ENCODE data around the gene DCLRE1A.
A peak's percentile ranks its signal among the peaks of the same experiment; 100 is the strongest.

The DCLRE1A gene

DNA sequence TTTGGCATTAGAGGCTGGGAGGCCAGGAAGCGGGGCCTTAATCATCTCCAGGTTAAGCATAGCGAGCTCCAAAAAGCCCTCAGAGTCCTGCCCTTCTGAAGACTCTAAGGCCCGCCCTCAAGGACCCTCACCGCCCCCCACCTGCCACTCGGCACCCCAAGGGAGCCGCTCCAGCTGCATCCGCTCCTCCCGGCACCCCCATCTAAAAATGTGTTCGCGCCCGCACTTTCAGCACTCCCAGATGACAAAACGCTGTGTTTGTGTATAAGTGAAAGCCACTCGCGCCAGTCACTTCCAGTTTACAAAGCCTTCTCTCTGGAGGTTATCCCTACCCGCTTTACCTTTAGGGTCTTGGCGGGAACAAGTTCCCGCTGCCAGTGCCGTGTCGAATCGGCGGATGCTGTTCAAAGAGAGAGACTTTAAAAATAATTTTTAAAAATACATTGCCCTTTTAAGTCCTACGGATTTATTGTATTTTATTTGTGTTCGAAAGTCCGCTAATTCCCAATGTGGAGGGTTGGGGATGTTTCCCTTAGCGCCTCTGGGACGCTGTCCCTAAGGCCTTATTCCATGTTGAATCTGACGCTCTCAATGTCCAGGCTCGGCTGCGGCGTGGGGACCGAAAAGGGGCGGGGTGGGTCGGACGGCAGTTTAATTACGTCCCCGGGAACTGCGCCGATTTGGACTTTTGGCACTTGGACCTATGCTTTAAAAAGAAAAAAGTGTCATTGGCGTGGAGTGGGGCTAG, at the start of gene DCLRE1A, which contains the start of gene NHLRC2:
Gene DCLRE1A, minus strand, starts transcription at position 70 of the 748 bp plus-strand sequence. CDS start 900 bp downstream, outside the sequence.
Gene NHLRC2, plus strand, starts transcription at position 649 of the 748 bp plus-strand sequence. CDS start 212 bp downstream, outside the sequence.
- Mint-ChIP-seq H3K27me3 (ENCODE audit: low read depth, poor library complexity) (no peaks in the 10 kb centered on the region), H3K4me1 (peaks cover 72% of the 10 kb centered on the region), H3K9me3 (no peaks in the 10 kb centered on the region), H3K27ac (peak within 1 kb of the TSS; percentile 99), H3K4me3 (peak within 1 kb of the TSS; percentile 99), H3K36me3 (ENCODE audit: low read depth) (peaks cover 16% of the 10 kb centered on the region)
- peak; percentile 73 for DNase-seq
- no peak for TF ChIP-seq CTCF (IDR thresholded peaks at IDR 0.05)

- H3K4me3 Mint-ChIP-seq, result no peak overlapping the region
- no peak for TF ChIP-seq CTCF (IDR thresholded peaks at IDR 0.05)
- no peaks in the 10 kb centered on the region for H3K27me3 Mint-ChIP-seq (ENCODE audit: low read depth, poor library complexity)
- H3K36me3 Mint-ChIP-seq (ENCODE audit: low read depth), result peaks cover 51% of the 10 kb centered on the region
- no peak for DNase-seq
- no peaks in the 10 kb centered on the region for H3K4me1 Mint-ChIP-seq
- peak overlapping the region; percentile 43 for H3K27ac Mint-ChIP-seq
- H3K9me3 Mint-ChIP-seq, result no peaks in the 10 kb centered on the region
Measured at GRCh38 chr10:113899952-113900598, 46.2 kb upstream of the DCLRE1A start.

- H3K4me3 Mint-ChIP-seq, result no peak overlapping the region
- no peaks in the 10 kb centered on the region for H3K4me1 Mint-ChIP-seq
- TF ChIP-seq CTCF (IDR thresholded peaks at IDR 0.05), result no peak
- peaks cover 39% of the 10 kb centered on the region for H3K36me3 Mint-ChIP-seq (ENCODE audit: low read depth)
- H3K27ac Mint-ChIP-seq, result peak overlapping the region; percentile 40
- H3K27me3 Mint-ChIP-seq (ENCODE audit: low read depth, poor library complexity), result no peaks in the 10 kb centered on the region
- H3K9me3 Mint-ChIP-seq, result no peaks in the 10 kb centered on the region
- no peak for DNase-seq
Measured at GRCh38 chr10:113897693-113898618, 44.1 kb upstream of the DCLRE1A start.

DNA sequence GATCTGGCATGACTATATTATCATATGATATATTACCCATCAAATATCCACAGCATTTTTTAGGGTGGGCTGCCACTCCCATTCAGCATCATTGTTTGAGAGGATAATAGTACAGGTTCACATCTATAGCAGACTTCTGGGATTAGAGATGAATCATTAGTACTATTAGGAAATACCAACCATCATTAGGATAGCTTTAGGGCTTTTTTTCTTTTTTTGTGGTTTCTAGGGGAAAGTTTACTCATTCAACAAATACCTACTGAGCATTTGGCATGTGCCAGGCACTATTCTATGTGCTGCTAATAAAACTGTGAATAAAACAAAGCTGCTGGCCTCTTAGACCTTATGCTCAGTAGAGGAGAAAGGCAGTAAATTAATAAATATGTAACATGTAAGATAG, 41.1 kb upstream of the DCLRE1A start:
- H3K27ac Mint-ChIP-seq, result no peak overlapping the region
- no peaks in the 10 kb centered on the region for H3K9me3 Mint-ChIP-seq
- no peaks in the 10 kb centered on the region for H3K27me3 Mint-ChIP-seq (ENCODE audit: low read depth, poor library complexity)
- no peaks in the 10 kb centered on the region for H3K4me1 Mint-ChIP-seq
- DNase-seq, result no peak
- TF ChIP-seq CTCF (IDR thresholded peaks at IDR 0.05), result no peak
- peaks cover 49% of the 10 kb centered on the region for H3K36me3 Mint-ChIP-seq (ENCODE audit: low read depth)
- H3K4me3 Mint-ChIP-seq, result no peak overlapping the region

DNA sequence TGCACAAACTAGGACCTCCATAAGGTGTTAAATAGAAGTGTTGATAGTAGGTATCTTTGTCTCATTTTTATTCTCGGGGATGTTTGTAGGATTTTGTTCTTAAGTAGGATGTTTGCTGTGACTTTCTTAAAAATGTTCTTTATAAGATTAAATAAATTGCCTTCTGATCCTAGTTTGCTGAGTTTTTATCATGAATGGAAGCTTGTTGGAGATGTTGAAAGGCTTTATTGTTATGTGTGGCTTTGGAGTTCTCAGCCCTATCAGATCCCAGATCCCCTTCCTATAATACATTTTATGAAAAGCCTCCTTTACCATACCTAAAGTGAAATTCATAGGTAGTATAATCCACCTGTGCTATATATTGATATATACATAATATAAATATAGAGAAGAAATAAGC, 40.7 kb upstream of the DCLRE1A start:
- Mint-ChIP-seq H3K4me3 (no peak overlapping the region), H3K27ac (no peak overlapping the region), H3K4me1 (no peaks in the 10 kb centered on the region), H3K9me3 (no peaks in the 10 kb centered on the region), H3K36me3 (ENCODE audit: low read depth) (peaks cover 53% of the 10 kb centered on the region), H3K27me3 (ENCODE audit: low read depth, poor library complexity) (no peaks in the 10 kb centered on the region)
- no peak for DNase-seq
- TF ChIP-seq CTCF (IDR thresholded peaks at IDR 0.05), result no peak

Data from nephron progenitor cell (in vitro differentiated cells).